M059J (cell line): Measurements from ENCODE around the gene GLIS1. TPM values are rescaled to one million over a fixed set of nuclear protein-coding genes. Genes with fewer than 3 reads are reported as not detected.
A peak's percentile ranks its signal among the peaks of the same experiment; 100 is the strongest.

Source experiments
- DNase-seq: peaks from one replicate; pipeline ENCODE4 v3.0.0-alpha.2; 2012; ENCODE audit warnings: low read depth
- total RNA-seq: library from RNA; depleted of rRNA; stranded (reverse); fragments of >200 nt; shearing (Covaris generic); gene quantifications from 2 replicates; pipeline ENCODE4 v1.2.3, GENCODE V29; 2014

GLIS1 gene
- total RNA-seq, 1 experiment from 2014 or later = 3.0 TPM

DNA sequence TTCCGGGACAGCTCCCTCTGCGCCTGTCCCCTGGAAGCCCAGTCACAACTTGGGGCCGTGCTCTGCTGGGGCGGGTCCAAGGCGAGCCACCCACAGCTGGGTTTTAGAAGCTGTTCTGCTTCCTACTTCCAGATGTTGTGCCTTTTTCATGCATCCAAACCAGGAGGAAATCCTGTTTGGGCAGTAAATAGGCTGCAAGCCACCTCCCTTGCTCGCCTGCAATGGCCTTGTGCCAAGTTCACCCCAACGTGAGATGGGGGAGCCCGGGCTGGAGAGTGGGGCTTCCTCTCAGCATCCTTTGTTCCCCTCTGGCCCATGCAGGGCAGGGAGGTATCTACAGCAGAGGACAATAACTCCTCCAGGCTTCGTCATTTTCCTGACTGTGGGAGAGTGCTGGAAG lies 206.6 kb downstream of the GLIS1 start:
- no peak for DNase-seq

DNA sequence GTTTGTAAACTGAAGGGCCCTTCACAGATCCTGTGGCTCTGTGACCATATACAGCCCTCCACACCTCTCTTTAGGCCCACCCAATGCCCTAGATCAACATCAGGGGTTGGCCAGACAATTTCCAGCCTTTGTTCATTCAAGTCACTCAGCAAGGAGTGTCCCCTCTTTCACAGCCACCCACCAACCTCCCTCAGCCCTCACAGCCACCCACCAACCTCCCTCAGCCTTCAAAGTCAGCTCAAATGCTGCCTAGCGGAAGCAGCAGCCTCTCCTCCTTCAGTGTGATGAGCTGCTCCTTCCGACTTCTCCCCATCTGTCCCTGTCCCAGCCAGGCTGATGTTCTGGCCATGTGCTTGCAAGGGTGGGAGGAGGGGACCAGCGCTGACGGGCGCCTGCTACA lies 208.4 kb downstream of the GLIS1 start:
- no peak for DNase-seq

DNA sequence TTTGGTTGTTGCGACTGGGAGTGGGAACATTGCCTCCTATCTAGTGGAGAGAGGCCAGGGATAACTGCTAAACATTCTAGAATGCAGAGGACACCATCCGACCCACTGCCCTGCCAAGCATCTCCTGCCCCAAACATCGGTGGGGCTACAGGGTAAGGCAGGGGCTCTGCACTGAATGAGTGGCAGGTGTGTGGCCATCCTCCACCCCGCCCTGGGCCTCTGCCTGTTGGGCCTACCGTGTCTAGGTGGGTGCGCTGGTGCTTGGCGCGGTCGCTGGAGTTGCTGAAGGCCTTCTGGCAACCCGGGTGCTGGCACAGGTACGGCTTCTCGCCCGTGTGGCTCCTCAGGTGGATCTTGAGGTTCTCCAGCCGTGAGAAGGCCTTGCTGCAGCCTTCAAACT lies 209.4 kb downstream of the GLIS1 start:
- no peak for DNase-seq

DNA sequence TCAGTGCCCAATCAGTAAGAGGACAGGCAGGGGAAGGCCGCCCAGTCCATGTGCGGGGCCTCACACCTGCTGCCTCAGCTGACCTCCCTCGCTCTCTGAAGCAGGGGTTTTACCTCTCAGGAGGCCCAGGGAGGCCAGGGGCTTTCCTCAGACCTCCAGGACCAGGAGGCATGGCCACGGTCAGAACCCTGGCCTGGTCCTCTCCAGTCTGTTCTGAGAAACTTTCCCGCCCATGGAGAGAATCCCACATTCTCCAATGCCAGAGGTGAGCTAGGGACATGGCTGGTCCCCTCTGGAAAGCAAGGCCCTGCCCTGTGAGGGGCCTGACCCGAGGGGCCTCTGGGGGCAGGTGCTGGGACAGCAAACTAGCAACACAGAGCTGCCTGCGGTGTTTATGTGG lies 211.6 kb downstream of the GLIS1 start:
- no peak for DNase-seq

DNA sequence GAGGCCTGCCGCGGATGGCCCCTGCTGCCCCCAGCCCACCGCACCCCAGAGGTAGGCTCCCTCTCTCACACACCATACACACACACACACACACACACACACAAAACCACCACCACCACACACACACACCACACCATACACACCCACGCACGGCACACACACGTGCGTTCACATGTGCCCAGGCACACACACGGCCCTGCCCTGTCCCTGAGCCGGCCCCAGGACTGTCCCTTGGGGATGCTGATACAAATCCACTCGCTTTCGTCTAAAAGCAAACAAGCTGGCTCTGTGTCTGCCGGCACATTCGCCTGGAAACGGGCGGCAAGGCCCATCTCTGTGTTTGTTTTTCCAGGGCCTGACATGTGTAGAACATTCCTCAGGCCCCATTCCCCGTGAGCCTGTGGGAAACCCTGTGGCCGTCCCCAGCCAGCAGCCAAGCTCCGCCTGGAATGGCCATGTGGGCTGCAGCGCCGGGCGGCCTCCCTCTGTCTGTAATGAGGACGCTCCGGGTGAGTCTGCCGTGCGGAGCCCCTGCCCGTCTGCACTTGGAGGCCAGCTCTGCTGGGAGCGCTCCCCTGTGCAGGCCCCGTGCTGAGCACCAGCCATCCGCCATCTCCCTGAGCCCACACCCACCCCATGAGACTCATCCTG lies 212.4 kb downstream of the GLIS1 start:
- no peak for DNase-seq

DNA sequence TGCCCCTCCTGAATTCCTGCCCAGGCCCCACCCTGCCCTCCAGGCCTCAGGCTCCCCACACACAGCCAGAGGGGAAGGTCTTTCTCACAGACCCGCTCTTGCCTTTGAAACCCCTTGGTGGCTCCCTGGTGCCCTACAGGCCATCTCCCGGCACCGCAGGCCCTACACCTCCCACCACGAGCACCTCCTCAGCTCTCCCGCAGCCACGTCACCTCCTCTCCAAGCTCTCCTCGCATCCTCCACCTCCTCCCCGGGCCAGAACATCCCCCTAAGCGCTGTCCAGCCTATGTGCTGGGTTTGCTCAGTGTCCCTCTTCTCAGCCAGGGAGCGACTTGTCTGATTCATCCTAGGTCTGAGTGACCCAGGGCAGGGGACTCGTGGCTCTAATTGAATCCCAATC lies 213.4 kb downstream of the GLIS1 start:
- no peak for DNase-seq

DNA sequence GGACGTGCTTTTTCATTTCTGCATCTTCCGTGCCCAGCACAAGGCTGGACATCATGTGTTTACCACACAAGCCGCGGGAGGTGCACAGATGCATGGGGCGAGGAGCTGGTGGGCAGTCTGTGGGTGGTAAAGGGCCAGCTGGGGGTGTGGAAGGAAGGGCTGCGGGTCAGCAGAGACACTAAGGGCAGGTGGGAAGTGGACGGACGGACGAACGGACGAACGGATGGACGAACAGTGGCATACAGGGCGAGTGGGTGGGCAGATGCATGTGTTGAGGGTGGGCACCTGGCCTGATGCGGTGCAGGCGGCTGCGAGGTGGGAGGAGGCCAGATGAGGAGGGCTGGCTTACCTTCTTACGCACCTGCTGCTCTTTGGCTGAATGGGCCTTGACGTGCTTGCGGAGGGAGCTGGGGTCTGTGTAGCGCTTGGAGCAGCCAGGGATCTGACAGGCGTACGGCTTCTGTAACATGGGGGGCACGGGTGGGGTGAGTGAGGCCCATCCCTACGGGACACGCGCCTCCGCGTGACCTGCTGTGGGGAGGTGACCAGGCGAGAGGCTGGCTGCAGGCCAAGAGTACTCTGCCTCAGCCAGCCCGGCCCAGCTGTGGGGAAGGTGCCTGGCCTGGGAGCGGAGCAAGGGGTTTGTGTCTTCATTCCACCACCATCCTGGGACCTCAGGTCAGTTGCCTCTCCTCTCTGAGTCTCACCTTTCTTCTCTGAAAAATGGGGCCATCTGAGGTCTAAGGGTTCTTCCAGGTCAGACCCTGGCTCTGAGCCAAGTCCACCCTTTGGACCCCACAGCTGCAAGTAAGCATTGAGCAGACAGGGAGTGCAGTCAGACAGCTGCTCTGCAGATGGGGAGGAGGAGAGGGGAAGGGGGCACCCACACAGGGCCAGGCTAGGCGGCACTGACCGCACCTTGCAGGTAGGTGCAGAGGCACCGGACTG lies 214.3 kb downstream of the GLIS1 start:
- no peak for DNase-seq

DNA sequence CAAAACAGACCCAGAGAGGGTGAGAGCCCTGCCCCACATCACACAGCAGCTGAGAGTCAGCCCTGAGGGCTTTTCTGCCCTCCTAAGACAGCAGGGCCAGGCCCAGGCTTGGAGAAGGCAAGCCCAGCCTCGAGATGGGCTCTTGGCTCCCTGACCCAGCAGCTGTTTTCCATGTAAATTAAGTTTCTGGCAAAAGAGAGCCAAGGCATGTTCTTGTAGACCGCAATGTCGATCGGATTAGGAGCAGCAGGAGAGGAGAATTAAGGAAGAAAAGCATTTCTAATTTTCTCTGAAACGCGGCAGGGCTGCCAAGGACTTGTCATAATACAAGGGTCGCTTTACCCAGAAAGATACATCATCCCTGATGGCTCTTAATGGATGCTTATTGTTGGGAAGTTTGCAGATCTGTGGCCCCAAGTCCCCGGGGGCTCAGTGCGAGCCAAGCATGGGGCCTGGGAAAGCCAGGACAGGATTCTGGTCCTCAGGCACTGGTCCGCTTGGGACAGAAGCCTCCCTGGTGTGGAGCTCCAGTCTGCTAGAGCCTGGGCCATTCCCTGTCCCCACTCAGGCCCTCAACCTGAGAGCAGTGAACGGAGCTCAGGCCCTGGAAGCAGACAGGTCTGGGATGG lies 216.9 kb downstream of the GLIS1 start:
- no peak for DNase-seq

DNA sequence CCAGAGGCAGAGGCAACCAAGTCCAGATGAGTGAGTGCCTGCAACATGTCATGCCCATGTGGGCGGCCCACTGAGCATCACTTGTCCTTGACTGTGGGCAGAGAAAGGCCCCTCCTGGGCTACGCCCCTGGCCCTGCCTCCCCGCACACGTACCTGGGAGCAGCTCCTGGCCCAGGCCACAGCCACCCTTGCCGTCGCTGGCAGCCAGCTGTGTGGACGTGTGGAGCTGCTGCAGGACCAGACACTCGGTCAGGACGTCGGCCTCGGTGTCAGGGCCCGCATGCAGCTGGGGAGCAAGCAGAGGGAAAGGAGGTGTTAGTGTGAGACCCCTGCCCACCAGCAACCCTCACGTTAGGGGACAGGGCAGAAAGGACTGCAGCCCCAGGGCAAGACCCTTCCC lies 218.5 kb downstream of the GLIS1 start:
- no peak for DNase-seq

DNA sequence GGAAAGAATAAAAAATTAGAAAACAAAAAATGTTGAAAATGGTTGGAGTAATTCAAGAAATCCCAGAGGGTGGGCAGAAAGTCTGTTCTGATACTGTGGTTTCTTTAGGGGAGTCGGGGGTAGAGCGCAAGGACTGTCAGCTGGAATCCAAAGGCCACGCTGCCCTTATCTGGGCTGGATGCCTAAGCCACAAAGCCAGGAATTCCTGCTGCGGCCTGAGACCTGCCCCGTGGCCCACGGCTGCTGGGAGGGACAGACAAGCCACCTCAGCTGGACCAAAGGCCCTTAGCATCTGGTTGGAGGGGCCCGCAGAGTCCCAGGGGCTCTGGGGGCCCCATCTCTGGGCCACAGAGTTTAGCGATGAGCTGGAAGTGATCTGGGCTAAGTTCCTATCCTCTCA lies 219.5 kb downstream of the GLIS1 start:
- DNase-seq = peak; percentile 68

DNA sequence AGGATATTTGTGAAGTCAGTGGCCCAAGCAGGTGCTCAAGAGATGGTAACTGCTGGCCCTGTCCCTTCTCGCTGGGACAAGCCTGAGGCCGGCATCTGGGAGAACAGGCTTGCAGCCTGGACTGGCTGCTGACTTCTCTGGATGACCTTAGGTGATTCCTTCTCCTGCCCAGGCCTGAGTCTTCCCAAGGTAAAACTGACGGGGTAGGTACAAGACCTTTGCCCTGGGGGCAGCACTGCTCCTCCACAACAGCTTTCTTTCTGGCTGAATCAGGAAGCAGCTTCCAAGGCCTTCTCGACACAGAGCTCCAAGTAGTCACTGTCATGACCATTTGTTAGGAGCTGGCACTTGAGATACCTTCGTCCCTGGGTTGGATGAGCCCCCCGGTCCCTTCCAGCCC lies 220.2 kb downstream of the GLIS1 start:
- DNase-seq = no peak

DNA sequence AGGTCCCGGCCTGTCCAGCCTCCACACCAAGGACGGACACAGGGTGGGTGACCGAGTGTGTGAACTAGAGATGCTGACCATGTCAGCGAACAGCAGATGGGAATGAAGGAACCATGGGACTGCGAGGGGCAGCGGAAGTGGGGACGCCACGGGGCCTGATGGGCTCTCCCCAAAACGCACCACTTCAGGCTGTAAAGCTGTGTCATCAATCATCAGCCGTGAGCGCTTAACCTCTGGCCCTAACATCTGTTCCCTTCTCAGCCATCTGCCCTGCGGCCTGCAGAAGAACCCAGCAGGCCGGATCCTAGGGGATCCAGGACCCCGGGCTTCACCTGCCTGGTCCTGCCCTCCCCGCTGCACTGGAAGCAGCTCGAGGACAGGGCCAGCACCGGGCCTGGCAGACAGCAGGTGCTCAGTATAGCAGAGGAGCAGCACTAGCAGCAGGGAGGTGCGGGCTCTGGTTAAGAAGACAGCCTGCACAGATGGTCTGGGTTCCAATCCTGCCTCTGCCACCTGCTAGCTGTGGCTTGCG lies 221.1 kb downstream of the GLIS1 start:
- DNase-seq = no peak

DNA sequence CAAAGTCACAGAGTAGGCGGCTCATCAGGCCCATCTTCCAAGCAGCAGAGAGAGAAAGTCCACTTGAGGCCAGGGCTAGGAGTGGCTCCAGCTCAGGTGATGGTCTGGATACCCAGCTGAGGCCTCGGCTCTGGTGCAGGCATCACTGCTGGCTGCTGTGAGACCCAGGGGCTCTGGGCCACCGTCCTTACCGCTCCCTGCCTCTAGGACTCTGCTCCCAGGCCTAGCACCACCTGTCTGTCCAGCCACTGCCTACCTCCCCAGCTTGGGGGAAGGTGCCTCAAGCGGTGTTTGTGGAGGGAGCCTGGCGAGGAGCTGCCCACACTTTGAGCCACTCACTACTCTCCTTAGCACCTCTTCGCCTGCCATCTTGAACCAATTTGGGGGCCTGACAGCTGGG lies 221.9 kb downstream of the GLIS1 start:
- DNase-seq = no peak

DNA sequence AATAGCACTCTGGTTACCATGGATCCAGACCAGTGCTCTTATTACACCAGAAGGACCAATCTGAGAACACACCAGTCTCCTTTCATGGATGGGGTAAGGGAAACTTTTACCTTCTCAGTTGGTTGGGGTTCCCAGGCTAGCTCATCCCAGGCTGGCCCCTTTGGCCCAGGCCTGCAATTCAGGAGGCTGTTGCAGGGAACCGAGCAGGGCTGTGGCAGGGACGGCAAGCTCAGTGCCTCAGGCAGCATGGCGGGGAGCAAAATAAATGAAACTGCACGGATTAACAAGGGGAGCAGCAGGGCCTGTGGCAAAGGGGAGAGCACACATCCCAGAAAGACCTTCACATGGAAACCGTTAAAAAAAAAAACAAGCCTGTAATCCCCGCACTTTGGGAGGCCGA lies 222.8 kb downstream of the GLIS1 start:
- DNase-seq = no peak

DNA sequence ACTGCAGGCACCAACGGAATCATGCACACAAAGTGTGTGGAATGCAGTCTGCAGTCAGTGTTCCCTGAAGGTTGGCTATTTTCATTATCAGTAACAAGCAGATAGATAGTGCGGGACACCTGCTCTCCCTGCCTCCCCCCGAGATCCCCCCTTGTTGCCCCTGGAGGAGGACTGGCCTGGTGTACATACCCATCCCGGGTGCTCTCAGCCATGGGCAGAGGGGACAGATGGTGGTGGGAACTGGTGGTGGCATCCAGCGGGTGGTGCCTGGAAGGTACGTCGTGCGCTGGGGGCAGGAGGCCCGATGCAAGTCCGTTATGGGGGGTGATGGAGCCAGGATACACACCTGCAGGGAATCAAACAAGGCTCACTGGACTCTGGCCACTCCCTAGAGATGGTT lies 224.5 kb downstream of the GLIS1 start:
- DNase-seq = no peak

DNA sequence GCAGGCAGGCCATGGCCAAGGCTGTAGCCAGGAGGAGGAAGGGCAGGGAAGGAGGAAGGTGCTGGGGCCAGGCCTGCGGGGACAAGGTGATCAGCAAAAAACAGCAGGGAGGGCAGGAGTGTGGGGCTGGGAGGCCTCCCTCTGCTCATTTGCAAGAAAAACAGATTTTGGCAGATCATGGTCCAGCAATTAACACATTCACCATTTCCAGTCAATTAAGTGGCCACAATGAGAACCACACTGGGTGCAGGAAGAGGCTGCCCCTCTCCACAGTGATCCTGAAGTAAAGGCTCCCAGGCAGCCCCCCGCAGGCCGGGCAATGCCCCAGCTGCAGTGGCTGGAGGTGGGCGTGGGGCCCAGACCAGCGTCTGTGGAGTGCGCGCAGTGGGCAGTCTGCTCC lies 225.1 kb downstream of the GLIS1 start:
- no peak for DNase-seq

DNA sequence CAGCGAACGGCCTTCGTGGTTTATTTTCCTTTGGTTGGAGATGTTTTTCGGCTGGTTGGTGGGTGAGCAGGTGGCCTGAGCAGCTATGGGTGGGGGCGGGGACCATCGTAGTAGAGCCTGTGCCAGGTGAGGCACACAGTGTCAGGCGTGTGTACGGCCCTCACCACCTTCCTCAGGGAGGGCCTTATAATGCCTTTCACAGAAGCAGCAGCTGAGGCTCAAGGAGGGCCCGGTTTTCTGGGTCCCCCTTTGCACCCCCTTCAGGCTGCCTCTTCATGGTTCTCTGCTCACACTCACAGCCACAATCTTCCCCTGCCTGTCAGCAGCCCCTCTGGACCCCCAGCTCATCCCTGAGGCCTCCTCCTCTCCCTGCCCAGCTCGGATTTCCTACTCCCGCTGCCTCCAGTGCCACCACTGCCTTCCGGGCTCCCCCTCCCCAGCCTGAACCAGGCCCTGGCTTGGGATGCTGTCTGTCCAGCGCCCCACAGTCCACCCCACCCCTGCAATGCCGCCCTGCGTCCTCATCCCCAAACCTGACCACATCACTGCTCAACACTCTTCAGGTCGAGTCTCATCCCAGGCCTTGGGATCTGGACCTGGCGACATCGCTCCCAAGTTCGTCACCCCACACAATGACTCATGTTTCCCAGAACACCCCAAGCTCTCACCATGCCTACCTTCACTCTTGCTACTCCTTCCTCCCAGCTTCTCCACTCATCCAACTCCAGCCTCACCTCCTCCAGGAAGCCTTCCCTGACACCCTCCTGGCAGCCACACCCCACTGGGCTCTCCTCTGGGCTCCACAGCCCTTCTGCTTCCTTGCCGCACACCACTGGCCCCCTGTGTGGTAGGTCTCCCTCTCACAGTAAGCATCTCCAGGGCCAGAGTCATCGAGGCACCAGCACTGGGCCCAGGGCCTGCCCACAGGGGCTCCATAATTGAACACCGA lies 225.9 kb downstream of the GLIS1 start:
- DNase-seq = peak; percentile 68

DNA sequence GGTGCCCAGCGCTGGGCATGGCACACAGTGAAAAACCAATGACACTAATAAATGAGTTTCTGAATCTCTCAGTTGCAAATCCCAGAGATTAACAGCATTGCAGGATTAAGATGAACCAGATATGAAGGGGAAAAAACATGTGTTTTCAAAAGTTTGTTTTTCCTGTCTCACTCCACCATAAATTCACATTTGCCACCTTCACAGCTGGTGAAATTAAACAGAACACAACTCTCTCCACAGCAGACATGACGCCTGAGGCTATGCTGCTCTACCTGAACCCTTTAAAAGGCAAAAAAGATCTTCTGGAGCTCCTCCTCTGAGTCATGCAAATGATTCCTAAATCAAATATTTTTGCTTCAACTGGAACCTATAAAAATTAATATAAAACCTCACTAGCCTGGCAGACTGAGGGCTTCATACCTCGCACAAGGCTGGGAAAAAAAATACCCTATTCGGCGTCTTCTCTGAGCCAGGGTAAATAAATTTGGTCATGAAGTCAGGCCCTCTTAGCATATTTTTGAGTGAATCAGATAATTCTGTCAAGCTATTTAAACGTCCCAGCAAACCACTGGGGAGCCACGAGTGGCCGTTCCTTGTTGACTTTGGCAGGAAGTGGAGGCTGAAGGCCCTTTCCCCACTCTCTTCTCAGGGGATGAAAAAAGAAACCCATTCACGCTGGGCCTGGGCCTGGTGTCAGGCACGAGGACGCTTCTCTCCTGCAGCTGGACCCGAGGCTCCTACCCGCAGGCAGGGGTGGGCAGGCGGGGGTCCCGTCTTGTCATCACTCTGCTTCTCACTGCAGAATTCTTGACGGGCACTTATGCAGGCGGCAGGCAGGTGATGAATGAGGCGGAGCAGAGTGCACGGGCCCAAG lies 226.8 kb downstream of the GLIS1 start:
- DNase-seq = peak; percentile 95

DNA sequence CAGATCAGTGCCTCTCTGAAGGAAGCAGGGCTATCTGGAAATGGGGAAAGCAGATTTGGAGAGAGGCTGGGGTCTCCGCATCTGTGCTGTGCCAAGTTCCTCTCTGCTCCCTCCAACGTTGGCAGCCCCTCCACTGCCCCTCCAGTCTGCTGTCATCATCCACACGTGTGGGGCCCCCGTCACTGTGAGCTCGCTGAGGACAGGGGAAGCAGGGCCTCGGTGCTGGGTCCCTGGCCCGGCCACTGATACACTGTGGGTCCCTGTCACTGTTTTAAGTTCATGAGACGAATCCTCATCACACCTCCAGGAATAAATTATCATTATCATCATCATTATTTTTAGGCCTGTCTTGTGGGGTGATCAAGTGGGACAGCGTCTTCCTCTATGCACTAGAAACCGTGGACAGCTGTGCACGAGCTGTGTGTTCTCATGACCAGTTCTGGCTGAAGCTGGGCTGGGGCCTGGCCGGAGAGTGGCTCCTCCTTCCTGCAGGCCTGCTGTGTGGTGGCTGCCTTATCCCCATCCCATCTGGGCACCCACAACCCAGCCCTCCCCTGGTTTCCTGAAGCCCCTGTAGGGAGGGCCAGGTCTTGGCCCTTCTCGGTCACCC lies 227.5 kb downstream of the GLIS1 start:
- DNase-seq = no peak

DNA sequence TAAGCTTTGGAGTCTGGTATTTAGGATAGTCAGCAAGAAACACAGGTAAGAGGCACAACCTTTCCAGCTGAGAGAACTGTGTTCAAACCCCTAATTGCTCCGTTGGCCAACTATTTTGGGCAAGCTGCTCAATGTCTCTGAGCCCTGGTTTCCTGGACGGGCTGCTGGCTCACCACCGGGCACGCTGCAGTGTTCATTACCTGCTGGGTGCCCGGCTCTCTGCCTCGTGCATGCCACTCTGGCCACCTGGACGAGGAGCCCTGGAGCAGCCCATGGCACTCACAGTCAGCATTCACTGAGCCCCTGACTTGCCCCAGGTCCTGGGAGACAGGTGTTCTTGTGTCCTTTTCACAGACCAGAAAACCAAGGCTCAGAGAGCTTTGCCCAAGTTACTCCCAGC lies 228.7 kb downstream of the GLIS1 start:
- no peak for DNase-seq
